Lower leg skin (tissue), 3 donors: ENCODE measurements around the gene CCL26.

Experiments used
- CTCF ChIP-seq, 3 donors: fragments of 450-650 bp; IDR thresholded peaks; one replicate each; pipeline ENCODE4 v1.5.1; 2016; ENCODE audit warnings: antibody characterized with exemption in 3 of 3, mild to moderate bottlenecking in 3 of 3, moderate library complexity in 2 of 3
- POLR2A ChIP-seq, 2 donors: fragments of 450-650 bp; IDR thresholded peaks; one replicate each; pipeline ENCODE4 v1.6.1; 2016 to 2017; ENCODE audit warnings: antibody characterized with exemption in 2 of 2, mild to moderate bottlenecking in 1 of 2, moderate library complexity in 1 of 2

GRCh38 chr7:75796420-75796819 is 24.4 kb upstream of the CCL26 start:
- TF ChIP-seq CTCF (IDR thresholded peaks at IDR 0.05) (no peak), POLR2A (IDR thresholded peaks at IDR 0.05) (no peak)
